ENCODE data around the gene TSR1. TPM values are rescaled to one million over a fixed set of nuclear protein-coding genes. Genes with fewer than 3 reads are reported as not detected.

Gene TSR1
- total RNA-seq, 2 experiments from 2014 or later = 55.1 to 55.9 TPM

DNA sequence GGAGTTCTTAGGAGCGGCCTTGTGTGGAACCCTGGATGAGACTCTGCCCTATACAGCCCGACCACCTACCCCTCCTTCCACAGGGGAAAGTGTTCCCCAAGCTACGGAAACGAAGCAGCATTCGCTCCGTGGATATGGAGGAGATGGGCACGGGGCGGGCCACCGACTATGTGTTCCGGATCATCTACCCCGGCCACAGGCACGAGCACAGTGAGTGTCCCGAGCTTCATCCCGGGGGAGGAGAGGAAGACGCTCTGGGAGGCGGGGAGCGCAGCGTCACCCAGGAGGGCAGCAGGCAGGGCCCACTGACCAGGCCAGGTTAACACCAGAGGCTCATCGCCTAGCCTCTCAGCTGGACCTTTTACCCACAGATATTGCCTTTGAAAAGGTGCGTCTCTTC lies 28.9 kb upstream of the TSR1 start:
- intact Hi-C loops (cut with micrococcal nuclease) = no loop called here
- H3K27me3 Mint-ChIP-seq = no peaks in the 10 kb centered on the region
- POLR2A ChIA-PET = no interaction called here
- CTCF ChIA-PET = no interaction called here
- H3K4me1 Mint-ChIP-seq (ENCODE audit: low read depth) = no peaks in the 10 kb centered on the region
- no peak overlapping the region for H3K4me3 Mint-ChIP-seq
- no peaks in the 10 kb centered on the region for H3K9me3 Mint-ChIP-seq
- peaks cover 2% of the 10 kb centered on the region for H3K36me3 Mint-ChIP-seq
- H3K27ac Mint-ChIP-seq = no peak overlapping the region
- DNase-seq = no peak

DNA sequence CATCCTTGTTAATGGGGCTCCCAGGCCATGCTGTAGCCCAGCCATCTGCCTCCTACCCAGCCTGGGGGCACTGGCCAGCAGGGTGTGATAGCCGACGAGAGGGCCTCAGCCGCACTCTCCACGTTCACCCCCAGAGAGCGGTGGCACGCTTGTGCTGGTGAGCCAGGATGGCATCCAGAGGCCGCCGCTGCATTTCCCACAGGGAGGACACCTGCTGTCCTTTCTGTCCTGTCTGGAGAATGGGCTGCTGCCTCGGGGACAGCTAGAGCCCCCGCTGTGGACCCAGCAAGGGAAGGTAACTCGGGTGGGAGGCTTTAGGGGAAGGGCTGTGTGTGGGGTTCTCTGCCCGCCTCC lies 28.5 kb upstream of the TSR1 start:
- Mint-ChIP-seq H3K27me3 (no peaks in the 10 kb centered on the region), H3K4me1 (ENCODE audit: low read depth) (no peaks in the 10 kb centered on the region), H3K4me3 (no peak overlapping the region), H3K9me3 (no peaks in the 10 kb centered on the region), H3K27ac (no peak overlapping the region), H3K36me3 (peaks cover 2% of the 10 kb centered on the region)
- no peak for DNase-seq
- ChIA-PET CTCF (no interaction called here), POLR2A (no interaction called here)
- intact Hi-C loops (cut with micrococcal nuclease) = no loop called here

DNA sequence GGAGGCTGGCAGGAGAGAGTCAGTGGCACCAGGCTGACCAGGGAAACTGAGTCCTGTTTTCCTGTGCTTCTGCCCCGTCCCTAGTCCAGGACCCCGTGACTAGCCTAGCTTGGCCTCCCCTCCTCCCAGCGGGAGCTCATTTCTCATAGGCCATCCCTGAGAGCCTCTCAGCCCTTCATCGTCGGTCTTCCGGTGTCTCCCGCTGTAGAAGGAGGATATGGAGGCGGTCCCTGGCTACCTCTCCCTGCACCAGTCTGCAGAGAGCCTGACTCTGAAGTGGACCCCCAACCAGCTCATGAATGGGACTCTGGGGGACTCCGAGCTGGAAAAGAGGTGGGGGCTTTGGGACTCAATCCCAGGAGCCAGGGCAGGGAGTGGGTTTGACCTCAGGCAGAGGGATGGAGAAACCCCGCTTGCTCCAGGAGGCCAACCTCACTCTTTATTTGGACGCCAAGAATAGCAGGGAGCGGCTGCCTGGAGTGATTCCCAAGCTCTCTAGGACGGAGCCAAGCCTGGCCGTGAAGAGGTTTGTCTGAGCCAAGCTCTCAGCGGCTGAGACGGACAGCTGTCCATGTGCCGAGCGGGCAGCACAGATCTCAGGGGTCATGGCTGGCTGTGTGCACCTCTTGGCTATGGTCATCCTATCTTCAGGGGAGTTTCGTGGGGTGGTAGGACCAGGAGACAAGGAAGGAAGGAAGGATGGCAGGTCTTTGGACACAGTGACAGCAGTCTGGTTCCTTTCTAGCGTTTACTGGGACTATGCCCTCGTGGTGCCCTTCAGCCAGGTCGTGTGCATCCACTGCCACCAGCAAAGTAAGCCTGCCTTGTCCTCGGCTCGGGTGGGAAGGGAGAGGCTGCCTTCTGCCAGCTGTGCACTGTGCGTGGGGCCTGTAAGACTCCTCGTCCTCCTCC lies 27.9 kb upstream of the TSR1 start:
- ChIA-PET CTCF (interaction anchor here (1.9 kb wide), 1 partner anchor 18 kb away, joined by 7 read pairs; no protein-coding TSS in a partner anchor), POLR2A (no interaction called here)
- H3K36me3 Mint-ChIP-seq = peaks cover 2% of the 10 kb centered on the region
- H3K27ac Mint-ChIP-seq = no peak overlapping the region
- intact Hi-C loops (cut with micrococcal nuclease) = no loop called here
- H3K9me3 Mint-ChIP-seq = no peaks in the 10 kb centered on the region
- no peak overlapping the region for H3K4me3 Mint-ChIP-seq
- no peak for DNase-seq
- no peaks in the 10 kb centered on the region for H3K4me1 Mint-ChIP-seq (ENCODE audit: low read depth)
- H3K27me3 Mint-ChIP-seq = no peaks in the 10 kb centered on the region

DNA sequence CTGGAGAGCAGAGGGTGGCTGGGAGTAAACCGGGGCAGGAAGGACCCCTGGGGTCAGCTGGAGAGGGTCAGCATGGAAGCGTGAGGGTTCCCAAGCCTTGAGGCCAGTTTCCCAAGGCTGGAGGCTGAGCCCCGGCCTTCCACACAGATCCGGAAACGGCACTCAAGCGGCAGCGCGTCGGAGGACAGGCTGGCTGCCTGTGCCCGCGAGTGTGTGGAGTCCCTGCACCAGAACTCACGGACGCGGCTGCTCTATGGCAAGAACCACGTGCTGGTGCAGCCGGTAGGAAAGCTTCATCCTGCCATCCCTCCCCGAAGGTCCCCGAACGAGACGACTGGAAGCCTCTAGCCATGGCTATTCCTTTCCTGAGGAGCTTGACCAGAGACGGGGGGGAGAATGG lies 27.1 kb upstream of the TSR1 start:
- H3K27me3 Mint-ChIP-seq = no peaks in the 10 kb centered on the region
- intact Hi-C loops (cut with micrococcal nuclease) = no loop called here
- ChIA-PET CTCF (interaction anchor here (1.9 kb wide), 1 partner anchor 19 kb away, joined by 7 read pairs; no protein-coding TSS in a partner anchor), POLR2A (no interaction called here)
- H3K36me3 Mint-ChIP-seq = peaks cover 2% of the 10 kb centered on the region
- no peaks in the 10 kb centered on the region for H3K9me3 Mint-ChIP-seq
- no peaks in the 10 kb centered on the region for H3K4me1 Mint-ChIP-seq (ENCODE audit: low read depth)
- no peak overlapping the region for H3K27ac Mint-ChIP-seq
- H3K4me3 Mint-ChIP-seq = no peak overlapping the region
- no peak for DNase-seq

DNA sequence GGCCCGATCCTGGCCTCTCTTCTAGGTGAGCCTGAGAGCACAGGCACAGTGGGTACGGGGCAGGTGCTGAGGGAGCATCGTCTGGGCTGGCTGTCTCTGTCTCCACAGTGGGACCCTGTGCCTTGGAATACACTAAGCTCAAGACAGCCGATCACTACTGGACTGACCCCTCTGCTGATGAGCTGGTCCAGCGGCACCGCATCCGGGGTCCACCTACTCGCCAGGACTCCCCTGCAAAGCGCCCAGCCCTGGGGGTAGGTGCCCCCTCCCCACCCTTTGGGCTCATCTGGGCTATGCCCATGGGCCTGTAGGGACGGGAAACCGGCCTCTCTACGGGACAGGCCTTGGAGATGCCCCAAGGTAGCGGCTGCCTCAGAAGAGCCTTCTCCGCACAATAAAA lies 26.6 kb upstream of the TSR1 start:
- H3K4me1 Mint-ChIP-seq (ENCODE audit: low read depth) = no peaks in the 10 kb centered on the region
- no peak overlapping the region for H3K27ac Mint-ChIP-seq
- intact Hi-C loops (cut with micrococcal nuclease) = no loop called here
- H3K4me3 Mint-ChIP-seq = no peak overlapping the region
- no peaks in the 10 kb centered on the region for H3K9me3 Mint-ChIP-seq
- H3K36me3 Mint-ChIP-seq = peaks cover 2% of the 10 kb centered on the region
- no peak for DNase-seq
- POLR2A ChIA-PET = no interaction called here
- CTCF ChIA-PET = interaction anchor here (1.9 kb wide), 1 partner anchor 20 kb away, joined by 7 read pairs; no protein-coding TSS in a partner anchor
- no peaks in the 10 kb centered on the region for H3K27me3 Mint-ChIP-seq

DNA sequence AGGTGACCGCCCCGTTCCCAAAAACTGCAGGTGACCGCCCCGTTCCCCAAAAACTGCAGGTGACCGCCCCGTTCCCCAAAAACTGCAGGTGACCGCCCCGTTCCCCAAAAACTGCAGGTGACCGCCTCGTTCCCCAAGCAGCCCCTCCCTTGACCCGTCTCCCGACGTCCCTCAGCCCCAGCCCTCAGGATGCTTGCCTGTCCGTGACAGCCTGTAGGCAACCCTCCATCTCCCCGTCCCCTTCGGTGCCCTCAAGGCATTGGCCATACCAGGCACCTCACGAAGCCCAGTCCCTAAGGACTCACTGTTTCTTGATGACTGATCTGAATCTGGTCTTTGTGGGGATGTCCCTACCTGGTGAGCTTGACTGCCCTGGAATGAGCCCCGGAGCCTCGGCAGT lies 26.2 kb upstream of the TSR1 start:
- CTCF ChIA-PET = interaction anchor here (1.9 to 2.6 kb wide), 2 partner anchors 20 kb away, joined by 7 to 12 read pairs; no protein-coding TSS in a partner anchor
- intact Hi-C loops (cut with micrococcal nuclease) = no loop called here

DNA sequence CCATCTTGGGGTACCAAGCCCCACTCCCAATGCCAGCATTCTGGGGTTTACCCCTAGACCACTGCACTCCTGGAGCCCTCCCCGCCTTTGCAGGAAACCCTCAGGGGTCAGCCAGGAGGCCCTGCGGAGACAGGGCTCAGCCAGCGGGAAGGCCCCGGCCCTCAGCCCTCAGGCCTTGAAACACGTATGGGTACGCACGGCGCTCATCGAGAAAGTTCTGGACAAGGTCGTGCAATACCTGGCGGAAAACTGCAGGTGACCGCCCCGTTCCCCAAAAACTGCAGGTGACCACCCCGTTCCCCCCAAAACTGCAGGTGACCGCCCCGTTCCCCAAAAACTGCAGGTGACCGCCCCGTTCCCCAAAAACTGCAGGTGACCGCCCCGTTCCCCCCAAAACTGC lies 25.8 kb upstream of the TSR1 start:
- POLR2A ChIA-PET = no interaction called here
- no peaks in the 10 kb centered on the region for H3K9me3 Mint-ChIP-seq
- no peaks in the 10 kb centered on the region for H3K4me1 Mint-ChIP-seq (ENCODE audit: low read depth)
- intact Hi-C loops (cut with micrococcal nuclease) = no loop called here
- peaks cover 2% of the 10 kb centered on the region for H3K36me3 Mint-ChIP-seq
- DNase-seq = no peak
- CTCF ChIA-PET = interaction anchor here (1.2 to 2.6 kb wide), 3 partner anchors 9 to 54 kb away, joined by 5 to 12 read pairs (median 8); no protein-coding TSS in a partner anchor
- H3K27ac Mint-ChIP-seq = no peak overlapping the region
- no peaks in the 10 kb centered on the region for H3K27me3 Mint-ChIP-seq
- H3K4me3 Mint-ChIP-seq = no peak overlapping the region

More for the DNA sequence above, 26.2 kb upstream of the TSR1 start:
- Mint-ChIP-seq H3K9me3 (no peaks in the 10 kb centered on the region), H3K27ac (no peak overlapping the region), H3K4me3 (no peak overlapping the region), H3K27me3 (no peaks in the 10 kb centered on the region), H3K36me3 (peaks cover 2% of the 10 kb centered on the region), H3K4me1 (ENCODE audit: low read depth) (no peaks in the 10 kb centered on the region)
- POLR2A ChIA-PET = no interaction called here
- DNase-seq = no peak

DNA sequence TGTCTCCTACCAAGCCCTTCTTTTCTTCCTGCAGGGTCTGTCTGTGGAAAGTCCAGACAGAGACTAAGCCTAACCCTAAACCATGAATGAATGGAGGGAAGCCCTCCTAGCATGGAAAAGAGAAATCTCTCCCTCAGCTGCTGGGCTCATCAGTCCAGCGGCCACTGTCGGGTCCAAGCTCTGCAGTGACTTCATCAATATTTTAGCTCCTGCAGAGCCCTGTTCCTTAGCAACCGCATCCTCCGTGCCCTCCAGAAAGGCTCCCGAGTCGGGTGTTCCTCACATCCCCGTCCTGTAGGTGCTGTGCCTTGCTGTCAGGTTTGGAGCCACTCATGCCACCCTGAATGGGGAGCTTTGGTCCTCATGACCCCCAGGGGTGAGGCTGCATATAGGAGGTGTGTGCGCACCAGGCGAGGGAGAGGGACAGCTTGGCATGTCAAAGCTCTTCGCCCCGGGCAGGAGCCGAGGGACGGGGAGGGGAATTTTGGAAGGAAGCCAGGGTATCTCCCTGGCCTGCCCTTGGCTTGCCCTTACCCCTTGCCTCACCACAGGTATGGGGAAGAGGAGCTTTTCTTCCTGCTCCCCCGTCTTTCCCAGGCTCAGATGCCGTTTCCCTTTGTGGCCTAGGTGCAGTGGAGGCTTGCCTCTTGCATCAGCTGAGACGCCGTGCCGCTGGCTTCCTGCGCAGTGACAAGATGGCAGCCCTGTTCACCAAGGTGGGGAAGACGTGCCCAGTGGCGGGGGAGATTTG lies 24.9 kb upstream of the TSR1 start:
- no peaks in the 10 kb centered on the region for H3K4me1 Mint-ChIP-seq (ENCODE audit: low read depth)
- H3K27ac Mint-ChIP-seq = no peak overlapping the region
- CTCF ChIA-PET = interaction anchor here (1.2 to 2.6 kb wide), 3 partner anchors 8 to 55 kb away, joined by 5 to 12 read pairs (median 8); no protein-coding TSS in a partner anchor
- intact Hi-C loops (cut with micrococcal nuclease) = no loop called here
- H3K4me3 Mint-ChIP-seq = no peak overlapping the region
- no peaks in the 10 kb centered on the region for H3K9me3 Mint-ChIP-seq
- H3K27me3 Mint-ChIP-seq = no peaks in the 10 kb centered on the region
- peaks cover 2% of the 10 kb centered on the region for H3K36me3 Mint-ChIP-seq
- POLR2A ChIA-PET = no interaction called here
- DNase-seq = no peak

DNA sequence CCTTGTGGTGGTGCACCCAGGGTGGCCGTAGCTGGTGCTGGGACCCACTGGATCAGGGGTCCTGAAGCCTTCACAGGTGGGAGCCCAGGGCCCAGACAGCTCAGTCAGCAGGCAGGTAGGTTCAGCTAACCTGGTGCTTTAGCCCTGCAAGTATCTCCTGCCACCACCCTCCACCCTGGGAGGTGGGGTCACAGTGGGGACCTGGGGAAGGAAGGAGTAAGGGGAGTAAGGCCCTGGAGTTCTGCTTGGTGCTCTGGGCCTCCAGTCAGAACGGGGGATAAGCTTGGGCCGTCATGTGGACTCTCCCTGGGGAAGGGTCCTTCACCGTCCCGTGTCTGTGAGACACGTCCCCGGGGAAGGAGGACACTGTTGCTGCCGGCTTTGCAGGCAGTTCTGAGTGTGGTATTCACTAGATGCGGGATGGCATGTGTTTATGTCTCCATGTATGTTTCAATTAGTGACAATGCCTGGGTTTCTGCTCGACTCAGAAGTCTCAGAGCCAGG lies 21.7 kb upstream of the TSR1 start:
- H3K27me3 Mint-ChIP-seq = no peaks in the 10 kb centered on the region
- no peak for DNase-seq
- intact Hi-C loops (cut with micrococcal nuclease) = no loop called here
- peaks cover 15% of the 10 kb centered on the region for H3K4me1 Mint-ChIP-seq (ENCODE audit: low read depth)
- peaks cover 2% of the 10 kb centered on the region for H3K36me3 Mint-ChIP-seq
- ChIA-PET CTCF (interaction anchor here (0.6 to 1.9 kb wide), 2 partner anchors 53 to 58 kb away, joined by 3 to 6 read pairs; no protein-coding TSS in a partner anchor), POLR2A (no interaction called here)
- no peak overlapping the region for H3K4me3 Mint-ChIP-seq
- no peaks in the 10 kb centered on the region for H3K9me3 Mint-ChIP-seq
- H3K27ac Mint-ChIP-seq = no peak overlapping the region

DNA sequence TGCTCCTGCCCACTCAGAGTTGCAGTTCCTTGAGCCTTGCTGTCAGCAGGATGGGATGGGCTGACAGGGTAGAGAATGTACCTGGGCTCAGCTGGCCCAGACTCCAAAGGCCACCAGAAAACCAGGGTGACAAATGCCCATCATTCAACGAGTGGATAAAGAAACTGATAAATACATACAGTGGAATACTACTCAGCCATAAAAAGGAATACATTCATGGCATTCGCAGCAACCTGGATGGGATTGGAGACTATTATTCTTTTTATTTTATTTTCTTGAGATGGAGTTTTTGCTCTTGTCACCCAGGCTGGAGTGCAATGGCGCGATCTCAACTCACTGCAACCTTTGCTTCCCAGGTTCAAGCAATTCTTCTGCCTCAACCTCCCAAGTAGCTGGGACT lies 21.0 kb upstream of the TSR1 start:
- CTCF ChIA-PET = interaction anchor here (0.6 to 1.9 kb wide), 2 partner anchors 54 to 59 kb away, joined by 3 to 6 read pairs; no protein-coding TSS in a partner anchor
- H3K27me3 Mint-ChIP-seq = no peaks in the 10 kb centered on the region
- intact Hi-C loops (cut with micrococcal nuclease) = no loop called here
- no peaks in the 10 kb centered on the region for H3K9me3 Mint-ChIP-seq
- peaks cover 17% of the 10 kb centered on the region for H3K4me1 Mint-ChIP-seq (ENCODE audit: low read depth)
- H3K27ac Mint-ChIP-seq = no peak overlapping the region
- H3K4me3 Mint-ChIP-seq = no peak overlapping the region
- POLR2A ChIA-PET = no interaction called here
- DNase-seq = no peak
- no peaks in the 10 kb centered on the region for H3K36me3 Mint-ChIP-seq

DNA sequence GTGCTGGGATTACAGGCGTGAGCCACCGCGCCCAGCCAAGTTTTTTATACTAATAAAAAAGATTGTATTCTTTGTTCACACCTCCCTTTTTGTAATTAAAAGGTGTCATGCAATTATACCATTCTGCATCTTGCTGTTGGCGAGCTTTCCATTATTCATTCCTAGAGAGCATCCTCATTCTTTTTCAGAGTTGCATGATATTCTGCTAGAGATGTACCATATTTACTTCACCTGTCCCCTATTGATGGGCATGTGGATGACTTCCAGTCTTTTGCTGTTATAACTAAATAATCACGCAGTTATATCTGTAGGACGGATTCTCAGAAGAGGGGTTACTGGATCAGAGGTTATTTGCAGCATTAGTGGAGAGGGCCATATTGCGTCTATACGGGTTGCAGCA lies 18.1 kb upstream of the TSR1 start:
- DNase-seq = no peak
- H3K27me3 Mint-ChIP-seq = no peaks in the 10 kb centered on the region
- POLR2A ChIA-PET = interaction anchor here (0.7 kb wide), 1 partner anchor 105 kb away, joined by 3 read pairs; no protein-coding TSS in a partner anchor

DNA sequence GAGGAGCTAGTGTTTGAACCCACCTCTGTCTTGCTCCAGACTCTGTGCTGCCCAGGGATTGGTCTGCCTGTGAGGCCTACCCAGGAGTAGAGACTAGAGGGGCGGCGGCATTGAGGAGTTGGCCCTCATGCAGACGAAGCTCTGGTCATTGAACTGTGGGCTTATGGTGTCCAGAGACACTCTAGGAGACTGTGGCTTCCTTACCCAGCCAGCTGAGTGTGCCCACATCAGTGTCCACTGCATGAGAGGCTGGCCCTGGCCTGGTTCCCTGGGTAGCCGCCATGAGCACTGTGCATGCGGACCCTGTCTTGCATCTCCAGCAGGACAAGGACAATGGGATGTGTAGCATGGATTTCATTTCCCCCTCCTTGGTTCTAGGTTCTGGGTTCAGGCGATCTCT lies 15.0 kb upstream of the TSR1 start:
- intact Hi-C loops (cut with micrococcal nuclease) = loop anchor here (5.0 kb wide), 3 partner anchors 49 to 294 kb away; partner anchors contain the start of genes HIC1, MNT, SMG6 and SRR
- Mint-ChIP-seq H3K4me1 (ENCODE audit: low read depth) (peaks cover 17% of the 10 kb centered on the region), H3K4me3 (no peak overlapping the region), H3K27ac (no peak overlapping the region), H3K27me3 (no peaks in the 10 kb centered on the region), H3K9me3 (no peaks in the 10 kb centered on the region), H3K36me3 (no peaks in the 10 kb centered on the region)
- ChIA-PET CTCF (interaction anchor here (0.6 to 3.0 kb wide), 6 partner anchors 15 to 513 kb away, joined by 3 to 15 read pairs (median 4); partner anchors contain the start of gene TSR1), POLR2A (no interaction called here)
- no peak for DNase-seq

More for the DNA sequence above, 18.1 kb upstream of the TSR1 start:
- no peak overlapping the region for H3K4me3 Mint-ChIP-seq
- no peaks in the 10 kb centered on the region for H3K36me3 Mint-ChIP-seq
- H3K9me3 Mint-ChIP-seq = no peaks in the 10 kb centered on the region
- CTCF ChIA-PET = interaction anchor here (1.0 to 2.7 kb wide), 7 partner anchors 28 to 298 kb away, joined by 3 to 11 read pairs (median 7); partner anchors contain the start of genes SMG6 and SRR
- H3K27ac Mint-ChIP-seq = no peak overlapping the region
- intact Hi-C loops (cut with micrococcal nuclease) = loop anchor here (5.0 kb wide), 3 partner anchors 48 to 297 kb away; partner anchors contain the start of genes HIC1, MNT, SMG6 and SRR
- peaks cover 17% of the 10 kb centered on the region for H3K4me1 Mint-ChIP-seq (ENCODE audit: low read depth)

Measured in activated CD4-positive, alpha-beta memory T cell treated with anti-CD3 and anti-CD28 coated beads for 36 hours (primary cell).